Measurements from ENCODE around the gene BTBD19. TPM values are rescaled to one million over a fixed set of nuclear protein-coding genes. Genes with fewer than 3 reads are reported as not detected.

BTBD19 gene
- total and polyA plus RNA-seq, 2 of the 4 experiments (the other 2 are of a cell fraction), result 0.90 to 17.2 TPM

DNA sequence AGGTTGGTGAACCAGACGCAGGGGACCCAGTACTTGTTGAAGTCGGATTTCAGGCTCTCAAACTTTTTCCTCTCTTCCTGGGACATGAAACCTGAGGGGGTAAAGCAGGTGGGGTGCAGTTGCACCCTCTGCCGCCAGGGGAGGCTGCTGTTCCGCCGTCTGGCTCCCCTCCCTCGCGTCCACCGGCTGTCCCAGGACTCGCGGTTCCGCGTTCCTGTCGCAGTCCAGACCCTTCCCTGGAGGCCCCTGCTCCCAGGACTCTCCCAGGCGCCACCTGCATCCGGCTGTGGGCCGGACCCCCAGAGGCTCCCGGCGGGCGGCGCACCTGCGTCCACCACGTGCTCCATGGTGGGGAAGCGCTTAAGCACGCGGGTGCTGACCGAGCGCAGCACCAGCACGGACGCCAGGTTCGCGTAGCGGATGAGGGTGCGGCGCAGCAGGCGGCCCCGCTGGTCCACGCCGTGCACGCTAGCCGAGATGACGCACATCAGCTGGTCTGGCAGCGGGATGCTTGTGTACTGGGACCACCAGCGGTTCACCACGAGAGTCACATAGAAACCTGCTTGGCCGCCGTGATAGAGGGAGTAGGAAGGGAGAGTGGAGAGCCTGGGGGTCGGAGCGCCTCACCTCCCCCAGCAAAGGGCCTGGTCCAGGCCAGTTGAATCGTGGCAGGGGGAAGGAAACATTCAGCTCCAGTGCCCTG lies 22.0 kb upstream of the BTBD19 start:
- Histone ChIP-seq H3K27ac (ENCODE audit: insufficient read depth, low read length) (no peak overlapping the region), H3K27me3 (ENCODE audit: control insufficient read depth, insufficient read depth, low read length) (peaks cover 2% of the 10 kb centered on the region; the same call in 1 of the 2 replicates), H2BK5ac (ENCODE audit: low read depth, low read length, poor library complexity, severe bottlenecking) (no peak overlapping the region), H3K4me2 (ENCODE audit: low read depth, low read length) (peak overlapping the region; percentile 58), H3K4me1 (ENCODE audit: control insufficient read depth, insufficient read depth, low read length) (peaks cover 8% of the 10 kb centered on the region; the same call in 1 of the 2 replicates), H3K36me3 (ENCODE audit: control insufficient read depth, insufficient read depth, low read length) (peaks cover under 1% of the 10 kb centered on the region; the same call in 1 of the 2 replicates), H2BK120ac (ENCODE audit: low read depth, low read length) (no peak overlapping the region), H3K18ac (ENCODE audit: low read depth, low read length) (no peak overlapping the region), H2BK15ac (ENCODE audit: low read depth, low read length) (no peak overlapping the region), H4K5ac (ENCODE audit: low read depth, low read length) (peak overlapping the region; percentile 14; the same call in 1 of the 2 replicates), H3K9me1 (ENCODE audit: insufficient read depth, low read length) (no peaks in the 10 kb centered on the region), H3K4ac (ENCODE audit: low read depth, low read length) (0 out of 2 replicates have a peak overlapping the region, but pooled peaks have one; percentile 0), H3K56ac (ENCODE audit: extremely low read depth, insufficient read depth, low read length) (no peak overlapping the region), H3K14ac (replicated peaks; ENCODE audit: low read depth, low read length) (no peak overlapping the region), H4K20me1 (ENCODE audit: insufficient read depth, low read length) (0 out of 2 replicates have a peak, but pooled peaks cover under 1% of the 10 kb centered on the region), H3K79me1 (ENCODE audit: low read depth in 1 of 2, low read length in 2 of 2) (peaks cover 0 to 1% of the 10 kb centered on the region in 2 experiments; a peak in 1 of 4 replicates), H4K8ac (ENCODE audit: low read depth in 2 of 2, low read length in 2 of 2) (peak overlapping the region in 1 of 2 experiments; percentile 79; a peak in 2 of 4 replicates), H3K4me3 (ENCODE audit: insufficient read depth, low read depth, low read length) (peak overlapping the region; percentile 36; the same call in 1 of the 2 replicates), H2AFZ (replicated peaks; ENCODE audit: low read length, poor library complexity) (peak overlapping the region; percentile 95), H3K9ac (ENCODE audit: low read depth, low read length) (no peak overlapping the region), H3K9me3 (ENCODE audit: control insufficient read depth, insufficient read depth, low read length) (no peaks in the 10 kb centered on the region), H4K91ac (ENCODE audit: insufficient read depth, low read depth, low read length) (no peak overlapping the region), H2BK20ac (ENCODE audit: low read depth, low read length) (no peak overlapping the region), H3K23ac (ENCODE audit: low read depth, low read length) (no peak overlapping the region), H2AK5ac (ENCODE audit: low read depth, low read length) (peak overlapping the region; percentile 70), H2AK9ac (replicated peaks; ENCODE audit: low read depth, low read length, poor library complexity) (peak overlapping the region; percentile 92)
- BruUV-seq (replicated peaks), result no TSS peak
- WGBS, 2 experiments (ENCODE audit: extremely low coverage in 2 of 2, insufficient read length in 1 of 2), result 17% methylated on average over 30 of the region's 49 CpGs; no CpG with 5 or more reads in 1 of the 2 experiments
- in situ Hi-C loops (cut with MboI; ENCODE audit: low sequenced_read_pairs) (no loop called here), dilution Hi-C loops (cut with HindIII; ENCODE audit: low sequenced_read_pairs, unreplicated experiment) (no loop called here), intact Hi-C loops (cut with micrococcal nuclease) (no loop called here)
- ChIA-PET CTCF (interaction anchor here (1.4 kb wide), 1 partner anchor 13 kb away, joined by 9 read pairs; the partner anchor contains the start of gene PLK3), POLR2A (ENCODE audit: unreplicated experiment) (no interaction called here)
- ATAC-seq (ENCODE audit: low read depth) (peak; percentile 77), DNase-seq (peak; percentile 59)
- TF ChIP-seq FOS (IDR thresholded peaks at IDR 0.05; ENCODE audit: low read depth, low read length), result no peak
- TF ChIP-seq RCOR1 (IDR thresholded peaks at IDR 0.05; ENCODE audit: insufficient replicate concordance, low read length), result no peak
- TF ChIP-seq MAZ (IDR thresholded peaks at IDR 0.05; ENCODE audit: borderline replicate concordance, low read depth, low read length), result no peak
- no peak for TF ChIP-seq POLR2A (IDR thresholded peaks at IDR 0.05; ENCODE audit: low read depth, low read length)
- TF ChIP-seq, protein P1, sequence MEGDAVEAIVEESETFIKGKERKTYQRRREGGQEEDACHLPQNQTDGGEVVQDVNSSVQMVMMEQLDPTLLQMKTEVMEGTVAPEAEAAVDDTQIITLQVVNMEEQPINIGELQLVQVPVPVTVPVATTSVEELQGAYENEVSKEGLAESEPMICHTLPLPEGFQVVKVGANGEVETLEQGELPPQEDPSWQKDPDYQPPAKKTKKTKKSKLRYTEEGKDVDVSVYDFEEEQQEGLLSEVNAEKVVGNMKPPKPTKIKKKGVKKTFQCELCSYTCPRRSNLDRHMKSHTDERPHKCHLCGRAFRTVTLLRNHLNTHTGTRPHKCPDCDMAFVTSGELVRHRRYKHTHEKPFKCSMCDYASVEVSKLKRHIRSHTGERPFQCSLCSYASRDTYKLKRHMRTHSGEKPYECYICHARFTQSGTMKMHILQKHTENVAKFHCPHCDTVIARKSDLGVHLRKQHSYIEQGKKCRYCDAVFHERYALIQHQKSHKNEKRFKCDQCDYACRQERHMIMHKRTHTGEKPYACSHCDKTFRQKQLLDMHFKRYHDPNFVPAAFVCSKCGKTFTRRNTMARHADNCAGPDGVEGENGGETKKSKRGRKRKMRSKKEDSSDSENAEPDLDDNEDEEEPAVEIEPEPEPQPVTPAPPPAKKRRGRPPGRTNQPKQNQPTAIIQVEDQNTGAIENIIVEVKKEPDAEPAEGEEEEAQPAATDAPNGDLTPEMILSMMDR (conservative IDR thresholded peaks at IDR 0.05; ENCODE audit: low read depth, low read length), result peak; percentile 83
- TF ChIP-seq RAD21 (IDR thresholded peaks at IDR 0.05; ENCODE audit: low read length), result peak; percentile 83
- no peak for TF ChIP-seq RFX5 (IDR thresholded peaks at IDR 0.05; ENCODE audit: low read depth, low read length)
- TF ChIP-seq NFE2L2 (IDR thresholded peaks at IDR 0.05; ENCODE audit: low read depth, low read length), result no peak
- peak; percentile 57 for TF ChIP-seq SMC3 (IDR thresholded peaks at IDR 0.05; ENCODE audit: low read depth, low read length)
- no peak for TF ChIP-seq CEBPB (IDR thresholded peaks at IDR 0.05; ENCODE audit: low read depth, low read length)
- TF ChIP-seq, protein P2, sequence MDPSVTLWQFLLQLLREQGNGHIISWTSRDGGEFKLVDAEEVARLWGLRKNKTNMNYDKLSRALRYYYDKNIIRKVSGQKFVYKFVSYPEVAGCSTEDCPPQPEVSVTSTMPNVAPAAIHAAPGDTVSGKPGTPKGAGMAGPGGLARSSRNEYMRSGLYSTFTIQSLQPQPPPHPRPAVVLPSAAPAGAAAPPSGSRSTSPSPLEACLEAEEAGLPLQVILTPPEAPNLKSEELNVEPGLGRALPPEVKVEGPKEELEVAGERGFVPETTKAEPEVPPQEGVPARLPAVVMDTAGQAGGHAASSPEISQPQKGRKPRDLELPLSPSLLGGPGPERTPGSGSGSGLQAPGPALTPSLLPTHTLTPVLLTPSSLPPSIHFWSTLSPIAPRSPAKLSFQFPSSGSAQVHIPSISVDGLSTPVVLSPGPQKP (IDR thresholded peaks at IDR 0.05; ENCODE audit: borderline replicate concordance, low read depth, low read length), result no peak
- TF ChIP-seq MXI1 (IDR thresholded peaks at IDR 0.05; ENCODE audit: borderline replicate concordance, low read depth, low read length), result no peak
- no peak for TF ChIP-seq CHD1 (IDR thresholded peaks at IDR 0.05; ENCODE audit: low read depth, low read length)
- TF ChIP-seq, protein P3, sequence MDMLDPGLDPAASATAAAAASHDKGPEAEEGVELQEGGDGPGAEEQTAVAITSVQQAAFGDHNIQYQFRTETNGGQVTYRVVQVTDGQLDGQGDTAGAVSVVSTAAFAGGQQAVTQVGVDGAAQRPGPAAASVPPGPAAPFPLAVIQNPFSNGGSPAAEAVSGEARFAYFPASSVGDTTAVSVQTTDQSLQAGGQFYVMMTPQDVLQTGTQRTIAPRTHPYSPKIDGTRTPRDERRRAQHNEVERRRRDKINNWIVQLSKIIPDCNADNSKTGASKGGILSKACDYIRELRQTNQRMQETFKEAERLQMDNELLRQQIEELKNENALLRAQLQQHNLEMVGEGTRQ (IDR thresholded peaks at IDR 0.05; ENCODE audit: low read depth, low read length), result peak; percentile 28; the same call in 1 of the 2 replicates

Measured in IMR-90 (cell line).